GM21423 (cell line): ENCODE data around the gene ROR1.

Source experiments
- ATAC-seq: cut with Tn5 transposase; IDR thresholded peaks from one replicate; pipeline ENCODE4 v1.9.1; 2021; ENCODE audit warnings: mild to moderate bottlenecking, moderate library complexity; ENCODE audit not compliant: unreplicated experiment

Gene ROR1

GRCh38 chr1:63904826-63905225 is 131.0 kb downstream of the ROR1 start:
- no peak for ATAC-seq

- no peak for ATAC-seq
Observed at GRCh38 chr1:63906047-63906704, 132.4 kb downstream of the ROR1 start.

- ATAC-seq, result no peak
Observed at GRCh38 chr1:63907051-63907450, 133.2 kb downstream of the ROR1 start.

GRCh38 chr1:63908016-63908415 is 134.2 kb downstream of the ROR1 start:
- ATAC-seq, result no peak

GRCh38 chr1:63909526-63909925 is 135.7 kb downstream of the ROR1 start:
- no peak for ATAC-seq

- ATAC-seq, result no peak
Observed at GRCh38 chr1:63911049-63911448, 137.2 kb downstream of the ROR1 start.

GRCh38 chr1:63912643-63913042 is 138.8 kb downstream of the ROR1 start:
- no peak for ATAC-seq

GRCh38 chr1:63913533-63913932 is 139.7 kb downstream of the ROR1 start:
- ATAC-seq, result no peak

GRCh38 chr1:63914241-63914640 is 140.4 kb downstream of the ROR1 start:
- ATAC-seq, result no peak

- ATAC-seq, result no peak
Observed at GRCh38 chr1:63914706-63915105, 140.9 kb downstream of the ROR1 start.

- no peak for ATAC-seq
Observed at GRCh38 chr1:63915121-63915520, 141.3 kb downstream of the ROR1 start.

GRCh38 chr1:63916485-63917360 is 142.9 kb downstream of the ROR1 start:
- ATAC-seq, result no peak

GRCh38 chr1:63917571-63918417 is 144.0 kb downstream of the ROR1 start:
- no peak for ATAC-seq

GRCh38 chr1:63918418-63918945 is 144.7 kb downstream of the ROR1 start:
- ATAC-seq, result no peak

GRCh38 chr1:63920154-63921117 is 146.6 kb downstream of the ROR1 start:
- ATAC-seq, result no peak

GRCh38 chr1:63921359-63921758 is 147.5 kb downstream of the ROR1 start:
- no peak for ATAC-seq

GRCh38 chr1:63921802-63922201 is 148.0 kb downstream of the ROR1 start:
- ATAC-seq, result no peak

GRCh38 chr1:63922848-63923247 is 149.0 kb downstream of the ROR1 start:
- no peak for ATAC-seq

GRCh38 chr1:63923302-63923701 is 149.5 kb downstream of the ROR1 start:
- ATAC-seq, result no peak

GRCh38 chr1:63924600-63924999 is 150.8 kb downstream of the ROR1 start:
- ATAC-seq, result no peak
